Nephron progenitor cell (in vitro differentiated cells): ENCODE data around the gene SLC35G1.

Source experiments
- DNase-seq: peaks from one replicate; pipeline ENCODE4 v3.0.0; 2021
- H3K27ac Mint-ChIP-seq: 2 replicates; pipeline ENCODE4 v1.8.0; 2021; ENCODE audit warnings: mild to moderate bottlenecking, moderate library complexity, mixed read lengths
- H3K27me3 Mint-ChIP-seq: 2 replicates; pipeline ENCODE4 v1.8.0; 2021; ENCODE audit warnings: mild to moderate bottlenecking, low read depth, mixed read lengths; ENCODE audit not compliant: poor library complexity
- H3K36me3 Mint-ChIP-seq: 2 replicates; pipeline ENCODE4 v1.8.0; 2021; ENCODE audit warnings: low read depth, mixed read lengths
- H3K4me1 Mint-ChIP-seq: 2 replicates; pipeline ENCODE4 v1.8.0; 2021; ENCODE audit warnings: mixed read lengths
- H3K4me3 Mint-ChIP-seq: 2 replicates; pipeline ENCODE4 v1.8.0; 2021; ENCODE audit warnings: mild to moderate bottlenecking, moderate library complexity, mixed read lengths
- H3K9me3 Mint-ChIP-seq: 2 replicates; pipeline ENCODE4 v1.8.0; 2021; ENCODE audit warnings: mild to moderate bottlenecking, moderate library complexity, mixed read lengths
- CTCF ChIP-seq: fragments of 200-600 bp; sonication (generic); IDR thresholded peaks from 2 replicates; pipeline ENCODE4 v1.5.0; 2021; ENCODE audit warnings: antibody characterized with exemption

SLC35G1 gene

DNA sequence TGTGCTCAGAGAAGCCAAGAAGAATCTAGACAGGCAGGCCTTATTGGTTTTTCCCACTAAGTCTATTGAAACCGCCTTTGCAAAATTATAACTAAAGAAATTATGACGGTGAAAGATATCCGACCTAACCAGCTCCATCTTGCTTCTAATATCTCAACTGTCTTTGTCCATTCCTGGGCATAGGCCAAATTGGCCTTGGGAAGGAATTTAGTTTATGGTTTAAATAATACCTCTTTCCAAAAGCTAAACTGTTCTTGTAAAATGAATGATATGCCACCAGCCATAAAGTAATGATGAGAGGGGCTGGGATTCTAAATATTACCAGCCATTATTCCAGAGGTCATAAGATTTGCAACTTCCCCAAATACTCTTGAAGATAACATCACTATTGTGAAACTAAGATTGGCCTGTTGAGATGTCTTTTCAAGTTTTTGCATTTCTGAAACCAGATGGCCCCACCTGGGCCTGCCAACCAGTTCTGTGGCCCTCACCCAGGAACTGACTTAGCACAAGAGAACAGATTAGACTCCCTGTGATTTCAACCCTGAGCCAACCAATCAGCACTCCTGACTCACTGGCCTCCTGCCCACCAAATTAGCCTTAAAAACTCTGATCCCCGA, 41.2 kb upstream of the SLC35G1 start:
- H3K4me3 Mint-ChIP-seq, result no peak overlapping the region
- H3K27ac Mint-ChIP-seq, result no peak overlapping the region
- peaks cover 12% of the 10 kb centered on the region for H3K27me3 Mint-ChIP-seq

DNA sequence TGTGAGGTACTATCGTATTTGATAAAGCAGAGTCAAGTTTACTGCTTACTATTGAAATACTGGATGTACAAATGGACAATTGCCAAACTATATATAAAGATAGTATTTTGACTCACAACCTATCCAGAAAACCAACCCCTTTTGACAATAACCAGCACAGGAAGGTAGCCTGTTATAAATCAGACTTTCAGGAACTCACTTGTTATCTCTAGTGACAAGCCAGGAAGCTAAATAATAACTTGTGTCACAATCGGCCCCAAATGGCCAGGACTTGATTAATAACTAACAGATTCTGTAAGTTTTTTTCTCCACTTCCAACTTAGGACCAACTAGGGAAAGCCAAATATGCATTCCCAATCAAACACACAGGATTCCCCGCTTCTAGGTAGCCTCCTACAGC, 38.8 kb upstream of the SLC35G1 start:
- DNase-seq, result no peak
- TF ChIP-seq CTCF, result no peak
- H3K36me3 Mint-ChIP-seq, result no peaks in the 10 kb centered on the region

More for the DNA sequence above, 41.2 kb upstream of the SLC35G1 start:
- no peak for TF ChIP-seq CTCF
- no peaks in the 10 kb centered on the region for H3K36me3 Mint-ChIP-seq
- DNase-seq, result no peak
- peaks cover 37% of the 10 kb centered on the region for H3K9me3 Mint-ChIP-seq
- peaks cover 5% of the 10 kb centered on the region for H3K4me1 Mint-ChIP-seq

DNA sequence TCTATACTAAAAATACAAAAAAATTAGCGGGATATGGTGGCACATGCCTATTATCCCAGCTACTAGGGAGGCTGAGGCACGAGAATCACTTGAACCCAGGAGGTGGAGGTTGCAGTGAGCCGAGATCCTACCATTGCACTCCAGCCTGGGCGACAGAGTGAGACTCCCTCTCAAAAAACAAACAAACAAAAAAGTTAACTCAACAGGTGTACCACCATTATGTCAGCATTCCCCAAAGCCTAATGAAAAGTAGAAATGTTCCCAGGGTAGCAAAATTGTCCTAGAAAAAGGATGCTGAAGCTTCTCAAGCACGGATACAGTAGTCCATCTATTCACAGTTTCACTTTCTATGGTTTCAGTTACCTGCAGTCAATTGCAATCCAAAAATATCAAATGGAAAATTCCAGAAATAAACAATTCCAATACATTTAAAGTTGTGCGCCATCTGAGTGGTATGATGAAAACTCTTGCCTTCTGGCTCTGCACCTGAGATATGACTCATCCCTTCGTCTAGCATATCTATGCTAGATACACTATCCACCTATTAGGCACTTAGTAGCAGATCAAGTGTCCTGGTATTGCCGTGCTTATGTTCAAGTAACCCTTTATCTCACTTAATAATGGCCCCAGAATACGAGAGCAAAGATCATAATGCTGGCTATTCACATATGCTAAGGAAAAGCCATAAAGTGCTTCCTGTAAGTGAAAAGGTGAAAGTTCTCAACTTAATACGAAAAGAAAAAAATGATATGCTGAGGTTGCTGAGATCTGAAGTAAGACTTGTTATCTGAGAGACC, 37.2 kb upstream of the SLC35G1 start:
- DNase-seq, result no peak
- Mint-ChIP-seq H3K4me3 (no peak overlapping the region), H3K27me3 (peaks cover 6% of the 10 kb centered on the region), H3K9me3 (peaks cover 24% of the 10 kb centered on the region), H3K36me3 (no peaks in the 10 kb centered on the region), H3K27ac (no peak overlapping the region), H3K4me1 (peaks cover 5% of the 10 kb centered on the region)
- no peak for TF ChIP-seq CTCF

More for the DNA sequence above, 38.8 kb upstream of the SLC35G1 start:
- H3K27ac Mint-ChIP-seq, result no peak overlapping the region
- peaks cover 6% of the 10 kb centered on the region for H3K27me3 Mint-ChIP-seq
- no peak overlapping the region for H3K4me3 Mint-ChIP-seq
- peaks cover 5% of the 10 kb centered on the region for H3K4me1 Mint-ChIP-seq
- peaks cover 28% of the 10 kb centered on the region for H3K9me3 Mint-ChIP-seq

DNA sequence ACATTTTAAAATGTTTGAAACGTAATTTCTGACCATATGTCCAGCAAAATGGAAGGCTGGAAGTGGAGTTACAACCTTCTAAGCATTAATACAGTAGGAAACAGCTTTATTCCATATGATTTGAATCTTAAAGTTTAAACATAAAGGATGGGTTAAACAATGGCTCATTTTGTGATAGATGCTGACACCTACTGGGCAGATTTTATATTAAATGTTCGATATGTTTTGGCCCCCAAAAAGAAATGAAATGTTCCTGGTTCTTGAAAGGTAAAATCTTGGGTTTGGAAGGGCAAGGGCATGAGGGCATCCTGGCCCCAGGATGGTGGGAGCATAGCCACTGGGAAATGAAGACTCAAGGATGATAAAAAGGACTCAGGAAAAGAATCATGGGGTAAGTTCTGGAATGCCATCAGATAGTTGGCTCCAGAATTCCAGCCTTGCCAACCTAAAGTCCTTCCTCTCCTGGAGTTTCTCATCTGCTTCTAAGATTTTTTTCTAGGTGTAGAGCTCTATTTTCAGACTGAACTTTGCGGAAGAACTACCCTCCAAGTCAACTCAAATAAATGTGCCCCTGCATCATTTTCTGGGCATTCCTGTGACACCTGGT, 34.6 kb upstream of the SLC35G1 start:
- peaks cover 19% of the 10 kb centered on the region for H3K9me3 Mint-ChIP-seq
- peak; percentile 11 for TF ChIP-seq CTCF
- H3K27me3 Mint-ChIP-seq, result no peaks in the 10 kb centered on the region
- no peak overlapping the region for H3K4me3 Mint-ChIP-seq
- H3K36me3 Mint-ChIP-seq, result no peaks in the 10 kb centered on the region
- H3K4me1 Mint-ChIP-seq, result peaks cover 5% of the 10 kb centered on the region
- no peak overlapping the region for H3K27ac Mint-ChIP-seq
- no peak for DNase-seq

DNA sequence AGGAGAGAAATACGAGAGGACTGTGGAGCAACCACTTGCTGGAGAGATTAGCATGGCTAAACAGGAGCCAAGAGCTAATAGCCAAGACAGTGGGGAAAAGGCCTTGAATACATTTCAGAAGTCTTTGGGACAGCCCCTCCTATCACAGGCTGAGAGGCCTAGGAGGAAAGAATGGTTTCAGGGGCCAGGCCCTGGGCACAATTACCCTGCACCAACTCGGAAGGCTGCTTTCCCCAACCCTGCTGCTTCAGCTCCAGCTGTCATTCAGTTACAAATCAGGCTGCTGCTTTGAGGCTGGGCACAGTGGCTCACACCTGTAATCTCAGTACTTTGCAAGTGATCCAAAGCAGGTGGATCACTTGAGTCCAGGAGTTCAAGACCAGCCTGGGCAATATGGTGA, 32.0 kb upstream of the SLC35G1 start:
- no peak for TF ChIP-seq CTCF
- no peaks in the 10 kb centered on the region for H3K27me3 Mint-ChIP-seq

More for the DNA sequence above, 32.0 kb upstream of the SLC35G1 start:
- peaks cover 19% of the 10 kb centered on the region for H3K9me3 Mint-ChIP-seq
- H3K36me3 Mint-ChIP-seq, result no peaks in the 10 kb centered on the region
- no peak overlapping the region for H3K4me3 Mint-ChIP-seq
- no peak for DNase-seq
- H3K4me1 Mint-ChIP-seq, result no peaks in the 10 kb centered on the region
- H3K27ac Mint-ChIP-seq, result no peak overlapping the region
